ENCODE results near the gene ORC3.

DNA sequence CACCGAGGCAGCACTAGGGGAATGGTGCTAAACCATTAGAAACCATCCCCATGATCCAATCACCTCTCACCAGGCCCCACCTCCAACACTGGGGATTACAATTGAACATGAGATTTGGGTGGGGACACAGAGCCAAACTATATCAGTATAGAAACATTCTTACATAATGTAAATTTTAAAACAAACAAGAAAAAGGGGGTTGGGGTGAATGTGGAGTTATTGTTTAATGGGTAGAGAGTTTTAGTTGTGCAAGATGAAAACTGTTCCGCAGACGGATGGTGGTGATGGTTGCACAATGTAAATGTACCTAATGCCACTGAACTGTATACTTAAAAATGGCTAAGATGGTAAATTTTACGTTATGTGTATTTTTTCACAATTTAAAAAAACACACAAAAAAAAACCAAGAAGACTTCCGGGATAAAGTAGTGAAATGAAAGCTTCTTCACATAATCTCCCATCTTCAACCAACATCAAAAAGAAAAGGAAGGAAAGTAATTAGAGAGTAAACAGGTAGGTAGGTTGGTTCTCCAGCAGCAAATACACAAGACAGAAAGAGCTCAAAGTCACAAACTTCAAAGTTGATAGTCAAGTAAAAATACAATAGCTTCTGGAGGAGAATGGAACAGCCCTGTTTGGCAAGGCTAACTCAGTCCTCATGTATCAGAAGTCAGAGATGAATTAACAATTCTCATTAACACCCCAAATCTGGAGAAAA lies 16.5 kb upstream of the ORC3 start:
- TF ChIP-seq ZNF843 (tag by site-specific recombination; IDR thresholded peaks at IDR 0.05) (no peak), ZNF416 (tag by site-specific recombination; IDR thresholded peaks at IDR 0.05) (no peak)
- TF ChIP-seq, protein P1, sequence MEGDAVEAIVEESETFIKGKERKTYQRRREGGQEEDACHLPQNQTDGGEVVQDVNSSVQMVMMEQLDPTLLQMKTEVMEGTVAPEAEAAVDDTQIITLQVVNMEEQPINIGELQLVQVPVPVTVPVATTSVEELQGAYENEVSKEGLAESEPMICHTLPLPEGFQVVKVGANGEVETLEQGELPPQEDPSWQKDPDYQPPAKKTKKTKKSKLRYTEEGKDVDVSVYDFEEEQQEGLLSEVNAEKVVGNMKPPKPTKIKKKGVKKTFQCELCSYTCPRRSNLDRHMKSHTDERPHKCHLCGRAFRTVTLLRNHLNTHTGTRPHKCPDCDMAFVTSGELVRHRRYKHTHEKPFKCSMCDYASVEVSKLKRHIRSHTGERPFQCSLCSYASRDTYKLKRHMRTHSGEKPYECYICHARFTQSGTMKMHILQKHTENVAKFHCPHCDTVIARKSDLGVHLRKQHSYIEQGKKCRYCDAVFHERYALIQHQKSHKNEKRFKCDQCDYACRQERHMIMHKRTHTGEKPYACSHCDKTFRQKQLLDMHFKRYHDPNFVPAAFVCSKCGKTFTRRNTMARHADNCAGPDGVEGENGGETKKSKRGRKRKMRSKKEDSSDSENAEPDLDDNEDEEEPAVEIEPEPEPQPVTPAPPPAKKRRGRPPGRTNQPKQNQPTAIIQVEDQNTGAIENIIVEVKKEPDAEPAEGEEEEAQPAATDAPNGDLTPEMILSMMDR (tag by site-specific recombination; IDR thresholded peaks at IDR 0.05): no peak
